PC-3 (cell line): ENCODE results near the gene NEUROD6. TPM values are rescaled to one million over a fixed set of nuclear protein-coding genes. Genes with fewer than 3 reads are reported as not detected.

Source experiments
- ATAC-seq: fragments of 200-7000 bp; cut with Tn5 transposase; 2 replicates; pipeline ENCODE4 v1.9.1; 2020; ENCODE audit warnings: mild to moderate bottlenecking, moderate library complexity
- BruUV-seq: library from RNA; stranded (reverse); fragments of 400-500 nt; replicated peaks from 2 replicates; lab custom pipeline; 2021; lab: Mats Ljungman, UMichigan
- CTCF ChIA-PET: fragments of 300-600 bp; sonication (Branson Sonifier 250); formaldehyde crosslinking; loops from one replicate; lab custom pipeline; 2022; ENCODE audit warnings: antibody characterized with exemption; lab: Charles Lee
- POLR2A ChIA-PET: fragments of 300-600 bp; sonication (Branson Sonifier 250); formaldehyde crosslinking; loops from one replicate; lab custom pipeline; 2022; ENCODE audit warnings: antibody characterized with exemption; ENCODE audit not compliant: unreplicated experiment; lab: Charles Lee
- DNase-seq: peaks from one replicate; pipeline ENCODE4 v3.0.0-alpha.2; 2015
- H2AFZ ChIP-seq: fragments of 300-600 bp; sonication (generic); 2 replicates; pipeline ENCODE4 v1.6.0; 2016; ENCODE audit warnings: antibody characterized with exemption, low read length
- H3F3A ChIP-seq: fragments of 300-600 bp; sonication (generic); one replicate; pipeline ENCODE4 v1.6.0; 2017; ENCODE audit warnings: antibody characterized with exemption, low read length, control low read depth, mild to moderate bottlenecking; ENCODE audit not compliant: unreplicated experiment
- H3K27ac ChIP-seq: fragments of 300-600 bp; sonication (generic); 2 replicates; pipeline ENCODE4 v1.5.1; 2016; ENCODE audit warnings: mild to moderate bottlenecking, low read length
- H3K27me3 ChIP-seq: fragments of 300-600 bp; sonication (generic); 2 replicates; pipeline ENCODE4 v1.6.1; 2016; ENCODE audit warnings: low read length, mixed read lengths
- H3K36me3 ChIP-seq: fragments of 300-600 bp; sonication (generic); 2 replicates; pipeline ENCODE4 v1.6.1; 2016; ENCODE audit warnings: low read depth, mixed run types, low read length, mixed read lengths
- H3K4me1 ChIP-seq: fragments of 300-600 bp; sonication (generic); 2 replicates; pipeline ENCODE4 v1.5.1; 2016; ENCODE audit warnings: low read length; ENCODE audit not compliant: insufficient read depth
- H3K4me2 ChIP-seq: fragments of 300-600 bp; sonication (generic); 2 replicates; pipeline ENCODE4 v1.6.0; 2016; ENCODE audit warnings: low read length
- H3K4me3 ChIP-seq: fragments of 300-600 bp; sonication (generic); 2 replicates; pipeline ENCODE4 v1.5.1; 2016; ENCODE audit warnings: mild to moderate bottlenecking, low read length, mixed read lengths
- H3K79me2 ChIP-seq: fragments of 300-600 bp; sonication (generic); 2 replicates; pipeline ENCODE4 v1.6.1; 2017; ENCODE audit warnings: low read length, mixed read lengths
- H3K9ac ChIP-seq: fragments of 300-600 bp; sonication (generic); 2 replicates; pipeline ENCODE4 v1.6.0; 2016; ENCODE audit warnings: mild to moderate bottlenecking, low read length
- H3K9me2 ChIP-seq: fragments of 300-600 bp; sonication (generic); replicated peaks from 2 replicates; pipeline ENCODE4 v1.6.1; 2016; ENCODE audit warnings: mixed run types, low read length, mixed read lengths
- H3K9me3 ChIP-seq: fragments of 300-600 bp; sonication (generic); 2 replicates; pipeline ENCODE4 v1.6.1; 2016; ENCODE audit warnings: low read length, mixed read lengths
- H4K20me1 ChIP-seq: fragments of 300-600 bp; sonication (generic); 2 replicates; pipeline ENCODE4 v1.6.1; 2016; ENCODE audit warnings: low read length, mixed read lengths
- EZH2 ChIP-seq: fragments of 300-600 bp; sonication (generic); IDR thresholded peaks from one replicate; pipeline ENCODE4 v1.6.1; 2017; ENCODE audit warnings: antibody characterized with exemption, mild to moderate bottlenecking, low read length; ENCODE audit not compliant: unreplicated experiment
- EZH2phosphoT487 ChIP-seq: fragments of 300-600 bp; sonication (generic); IDR thresholded peaks from 2 replicates; pipeline ENCODE4 v1.6.1; 2018; ENCODE audit warnings: mild to moderate bottlenecking, antibody characterized with exemption, low read length, borderline replicate concordance
- intact Hi-C: fragments of 100-400 bp; cut with micrococcal nuclease; formaldehyde crosslinking; loops from 2 replicates; pipeline ENCODE4 v1.9.0; 2023
- total RNA-seq: library from RNA; depleted of rRNA; stranded (reverse); fragments of >200 nt; gene quantifications from 2 replicates; pipeline ENCODE4 v1.2.3, GENCODE V29; 2014
- TF ChIP-seq, protein P1 (sequence below): fragments of 300-600 bp; sonication (generic); conservative IDR thresholded peaks from 2 replicates; pipeline ENCODE4 v1.5.1; 2017; ENCODE audit warnings: antibody characterized with exemption, low read depth, mild to moderate bottlenecking, low read length

Gene NEUROD6
- total RNA-seq, 1 experiment from 2014 or later, result not detected

DNA sequence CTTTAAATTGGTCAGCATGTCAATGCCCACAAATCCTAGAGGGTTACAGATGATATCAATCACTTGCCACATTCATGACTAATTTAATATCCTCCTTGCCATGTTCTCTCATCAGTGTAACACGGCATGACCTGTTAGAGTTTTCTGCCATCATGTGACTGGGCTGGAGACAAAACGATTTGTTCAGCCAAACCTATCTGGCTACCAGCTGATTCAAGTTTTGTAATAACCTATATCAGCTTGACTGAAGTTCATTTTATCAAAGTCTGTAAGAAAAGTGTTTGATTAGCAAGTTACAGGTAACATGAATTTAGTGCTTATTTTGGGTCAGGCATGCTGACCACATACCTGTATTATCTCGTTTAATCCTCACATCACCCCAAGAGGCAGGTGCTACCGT, 25.7 kb downstream of the NEUROD6 start:
- no peak overlapping the region for H3K4me2 ChIP-seq
- no peaks in the 10 kb centered on the region for H3K79me2 ChIP-seq
- peaks cover 76% of the 10 kb centered on the region for H3K27me3 ChIP-seq
- H3K27ac ChIP-seq, result no peak overlapping the region
- DNase-seq (no peak), ATAC-seq (no peak)
- no peaks in the 10 kb centered on the region for H3K36me3 ChIP-seq
- H3K4me3 ChIP-seq, result no peak overlapping the region
- no peaks in the 10 kb centered on the region for H4K20me1 ChIP-seq
- CTCF ChIA-PET, result no interaction called here
- POLR2A ChIA-PET, result no interaction called here
- no peaks in the 10 kb centered on the region for H3K9me2 ChIP-seq
- no peaks in the 10 kb centered on the region for H3K4me1 ChIP-seq
- no peaks in the 10 kb centered on the region for H3K9me3 ChIP-seq
- no peak overlapping the region for H2AFZ ChIP-seq
- intact Hi-C loops, result no loop called here
- TF ChIP-seq, protein P1, sequence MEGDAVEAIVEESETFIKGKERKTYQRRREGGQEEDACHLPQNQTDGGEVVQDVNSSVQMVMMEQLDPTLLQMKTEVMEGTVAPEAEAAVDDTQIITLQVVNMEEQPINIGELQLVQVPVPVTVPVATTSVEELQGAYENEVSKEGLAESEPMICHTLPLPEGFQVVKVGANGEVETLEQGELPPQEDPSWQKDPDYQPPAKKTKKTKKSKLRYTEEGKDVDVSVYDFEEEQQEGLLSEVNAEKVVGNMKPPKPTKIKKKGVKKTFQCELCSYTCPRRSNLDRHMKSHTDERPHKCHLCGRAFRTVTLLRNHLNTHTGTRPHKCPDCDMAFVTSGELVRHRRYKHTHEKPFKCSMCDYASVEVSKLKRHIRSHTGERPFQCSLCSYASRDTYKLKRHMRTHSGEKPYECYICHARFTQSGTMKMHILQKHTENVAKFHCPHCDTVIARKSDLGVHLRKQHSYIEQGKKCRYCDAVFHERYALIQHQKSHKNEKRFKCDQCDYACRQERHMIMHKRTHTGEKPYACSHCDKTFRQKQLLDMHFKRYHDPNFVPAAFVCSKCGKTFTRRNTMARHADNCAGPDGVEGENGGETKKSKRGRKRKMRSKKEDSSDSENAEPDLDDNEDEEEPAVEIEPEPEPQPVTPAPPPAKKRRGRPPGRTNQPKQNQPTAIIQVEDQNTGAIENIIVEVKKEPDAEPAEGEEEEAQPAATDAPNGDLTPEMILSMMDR, result no peak
- TF ChIP-seq EZH2phosphoT487 (no peak), EZH2 (no peak)
- H3F3A ChIP-seq, result no peaks in the 10 kb centered on the region
- no peak overlapping the region for H3K9ac ChIP-seq
- no TSS peak for BruUV-seq

DNA sequence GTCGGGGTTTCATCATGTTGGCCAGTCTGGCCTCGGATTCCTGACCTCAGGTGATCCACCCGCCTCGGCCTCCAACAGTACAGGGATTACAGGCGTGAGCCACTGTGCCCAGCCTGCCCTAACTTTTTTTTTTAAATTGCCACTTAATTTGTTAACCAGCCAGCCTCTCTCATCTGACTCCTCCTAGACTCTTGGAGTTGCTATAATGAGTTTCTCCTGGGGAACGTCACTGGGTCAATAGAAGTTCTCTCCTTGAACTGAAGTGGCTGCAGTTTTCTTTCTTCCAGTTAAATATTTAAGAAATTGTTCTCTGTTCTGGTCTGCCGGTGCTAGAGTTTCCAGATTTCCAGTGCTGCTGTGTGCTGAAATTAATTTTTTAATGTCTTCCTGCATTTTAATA, 27.6 kb downstream of the NEUROD6 start:
- H3K4me3 ChIP-seq, result no peak overlapping the region
- no peaks in the 10 kb centered on the region for H3K4me1 ChIP-seq
- ChIA-PET POLR2A (no interaction called here), CTCF (no interaction called here)
- intact Hi-C loops, result no loop called here
- no peak overlapping the region for H2AFZ ChIP-seq
- no peak for TF ChIP-seq EZH2
- TF ChIP-seq EZH2phosphoT487, result no peak
- TF ChIP-seq, protein P1, result no peak
- no peak overlapping the region for H3K4me2 ChIP-seq
- H3K9me3 ChIP-seq, result no peaks in the 10 kb centered on the region
- no peaks in the 10 kb centered on the region for H3K9me2 ChIP-seq
- H3K36me3 ChIP-seq, result no peaks in the 10 kb centered on the region
- no peaks in the 10 kb centered on the region for H3K79me2 ChIP-seq
- peaks cover 77% of the 10 kb centered on the region for H3K27me3 ChIP-seq
- no peak overlapping the region for H3K9ac ChIP-seq
- H3K27ac ChIP-seq, result no peak overlapping the region
- no TSS peak for BruUV-seq
- ATAC-seq, result no peak
- no peaks in the 10 kb centered on the region for H4K20me1 ChIP-seq
- DNase-seq, result no peak
- no peaks in the 10 kb centered on the region for H3F3A ChIP-seq

DNA sequence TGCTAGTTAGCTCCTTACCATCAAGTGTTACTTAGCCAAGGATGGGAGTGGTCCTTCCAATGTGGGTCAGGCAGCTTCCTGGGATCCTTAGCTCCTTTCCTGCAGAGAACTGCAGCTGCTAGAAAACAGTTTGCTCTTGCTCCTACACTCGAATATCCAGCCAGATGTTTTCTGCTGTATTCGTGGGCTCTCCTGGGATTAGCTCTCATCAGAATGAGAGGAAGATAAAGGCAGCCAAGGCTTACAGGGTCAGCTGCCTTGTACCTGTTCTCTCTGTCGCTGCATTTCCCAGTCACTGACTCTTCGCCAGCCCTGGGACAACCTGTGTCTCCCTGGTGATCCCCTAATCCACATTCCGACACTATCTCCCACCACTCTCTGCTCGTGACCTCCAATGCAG, 29.0 kb downstream of the NEUROD6 start:
- DNase-seq (no peak), ATAC-seq (no peak)
- peaks cover 86% of the 10 kb centered on the region for H3K27me3 ChIP-seq
- intact Hi-C loops, result no loop called here
- H3K27ac ChIP-seq, result no peak overlapping the region
- ChIA-PET CTCF (interaction anchor here (0.6 kb wide), 1 partner anchor 62 kb away, joined by 3 read pairs; no protein-coding TSS in a partner anchor), POLR2A (no interaction called here)
- no peak overlapping the region for H2AFZ ChIP-seq
- no peaks in the 10 kb centered on the region for H3K4me1 ChIP-seq
- no peaks in the 10 kb centered on the region for H3K9me2 ChIP-seq
- H3K9ac ChIP-seq, result no peak overlapping the region
- TF ChIP-seq EZH2 (no peak), EZH2phosphoT487 (no peak)
- TF ChIP-seq, protein P1, result no peak
- no TSS peak for BruUV-seq
- no peaks in the 10 kb centered on the region for H4K20me1 ChIP-seq
- H3K4me3 ChIP-seq, result no peak overlapping the region
- H3F3A ChIP-seq, result no peaks in the 10 kb centered on the region
- no peaks in the 10 kb centered on the region for H3K9me3 ChIP-seq
- no peaks in the 10 kb centered on the region for H3K36me3 ChIP-seq
- H3K4me2 ChIP-seq, result no peak overlapping the region
- no peaks in the 10 kb centered on the region for H3K79me2 ChIP-seq
